PC-3 (cell line): ENCODE results near the gene FGF18. TPM values are rescaled to one million over a fixed set of nuclear protein-coding genes. Genes with fewer than 3 reads are reported as not detected.
"Not testable (repeated sequence)": the region's sequence is repeated elsewhere in the genome, so short reads cannot be mapped to it uniquely, and the experiment has no call there.

ENCODE experiments used
- ATAC-seq: fragments of 200-7000 bp; cut with Tn5 transposase; 2 replicates; pipeline ENCODE4 v1.9.1; 2020; ENCODE audit warnings: mild to moderate bottlenecking, moderate library complexity
- BruUV-seq: library from RNA; stranded (reverse); fragments of 400-500 nt; replicated peaks from 2 replicates; lab custom pipeline; 2021; lab: Mats Ljungman, UMichigan
- CTCF ChIA-PET: fragments of 300-600 bp; sonication (Branson Sonifier 250); formaldehyde crosslinking; loops from one replicate; lab custom pipeline; 2022; ENCODE audit warnings: antibody characterized with exemption; lab: Charles Lee
- POLR2A ChIA-PET: fragments of 300-600 bp; sonication (Branson Sonifier 250); formaldehyde crosslinking; loops from one replicate; lab custom pipeline; 2022; ENCODE audit warnings: antibody characterized with exemption; ENCODE audit not compliant: unreplicated experiment; lab: Charles Lee
- DNase-seq: peaks from one replicate; pipeline ENCODE4 v3.0.0-alpha.2; 2015
- H2AFZ ChIP-seq: fragments of 300-600 bp; sonication (generic); 2 replicates; pipeline ENCODE4 v1.6.0; 2016; ENCODE audit warnings: antibody characterized with exemption, low read length
- H3F3A ChIP-seq: fragments of 300-600 bp; sonication (generic); one replicate; pipeline ENCODE4 v1.6.0; 2017; ENCODE audit warnings: antibody characterized with exemption, low read length, control low read depth, mild to moderate bottlenecking; ENCODE audit not compliant: unreplicated experiment
- H3K27ac ChIP-seq: fragments of 300-600 bp; sonication (generic); 2 replicates; pipeline ENCODE4 v1.5.1; 2016; ENCODE audit warnings: mild to moderate bottlenecking, low read length
- H3K27me3 ChIP-seq: fragments of 300-600 bp; sonication (generic); 2 replicates; pipeline ENCODE4 v1.6.1; 2016; ENCODE audit warnings: low read length, mixed read lengths
- H3K36me3 ChIP-seq: fragments of 300-600 bp; sonication (generic); 2 replicates; pipeline ENCODE4 v1.6.1; 2016; ENCODE audit warnings: low read depth, mixed run types, low read length, mixed read lengths
- H3K4me1 ChIP-seq: fragments of 300-600 bp; sonication (generic); 2 replicates; pipeline ENCODE4 v1.5.1; 2016; ENCODE audit warnings: low read length; ENCODE audit not compliant: insufficient read depth
- H3K4me2 ChIP-seq: fragments of 300-600 bp; sonication (generic); 2 replicates; pipeline ENCODE4 v1.6.0; 2016; ENCODE audit warnings: low read length
- H3K4me3 ChIP-seq: fragments of 300-600 bp; sonication (generic); 2 replicates; pipeline ENCODE4 v1.5.1; 2016; ENCODE audit warnings: mild to moderate bottlenecking, low read length, mixed read lengths
- H3K79me2 ChIP-seq: fragments of 300-600 bp; sonication (generic); 2 replicates; pipeline ENCODE4 v1.6.1; 2017; ENCODE audit warnings: low read length, mixed read lengths
- H3K9ac ChIP-seq: fragments of 300-600 bp; sonication (generic); 2 replicates; pipeline ENCODE4 v1.6.0; 2016; ENCODE audit warnings: mild to moderate bottlenecking, low read length
- H3K9me2 ChIP-seq: fragments of 300-600 bp; sonication (generic); replicated peaks from 2 replicates; pipeline ENCODE4 v1.6.1; 2016; ENCODE audit warnings: mixed run types, low read length, mixed read lengths
- H3K9me3 ChIP-seq: fragments of 300-600 bp; sonication (generic); 2 replicates; pipeline ENCODE4 v1.6.1; 2016; ENCODE audit warnings: low read length, mixed read lengths
- H4K20me1 ChIP-seq: fragments of 300-600 bp; sonication (generic); 2 replicates; pipeline ENCODE4 v1.6.1; 2016; ENCODE audit warnings: low read length, mixed read lengths
- EZH2 ChIP-seq: fragments of 300-600 bp; sonication (generic); IDR thresholded peaks from one replicate; pipeline ENCODE4 v1.6.1; 2017; ENCODE audit warnings: antibody characterized with exemption, mild to moderate bottlenecking, low read length; ENCODE audit not compliant: unreplicated experiment
- EZH2phosphoT487 ChIP-seq: fragments of 300-600 bp; sonication (generic); IDR thresholded peaks from 2 replicates; pipeline ENCODE4 v1.6.1; 2018; ENCODE audit warnings: mild to moderate bottlenecking, antibody characterized with exemption, low read length, borderline replicate concordance
- intact Hi-C: fragments of 100-400 bp; cut with micrococcal nuclease; formaldehyde crosslinking; loops from 2 replicates; pipeline ENCODE4 v1.9.0; 2023
- total RNA-seq: library from RNA; depleted of rRNA; stranded (reverse); fragments of >200 nt; gene quantifications from 2 replicates; pipeline ENCODE4 v1.2.3, GENCODE V29; 2014
- TF ChIP-seq, protein P1 (sequence below): fragments of 300-600 bp; sonication (generic); conservative IDR thresholded peaks from 2 replicates; pipeline ENCODE4 v1.5.1; 2017; ENCODE audit warnings: antibody characterized with exemption, low read depth, mild to moderate bottlenecking, low read length

The FGF18 gene
- total RNA-seq, 1 experiment from 2014 or later: 0.26 TPM

DNA sequence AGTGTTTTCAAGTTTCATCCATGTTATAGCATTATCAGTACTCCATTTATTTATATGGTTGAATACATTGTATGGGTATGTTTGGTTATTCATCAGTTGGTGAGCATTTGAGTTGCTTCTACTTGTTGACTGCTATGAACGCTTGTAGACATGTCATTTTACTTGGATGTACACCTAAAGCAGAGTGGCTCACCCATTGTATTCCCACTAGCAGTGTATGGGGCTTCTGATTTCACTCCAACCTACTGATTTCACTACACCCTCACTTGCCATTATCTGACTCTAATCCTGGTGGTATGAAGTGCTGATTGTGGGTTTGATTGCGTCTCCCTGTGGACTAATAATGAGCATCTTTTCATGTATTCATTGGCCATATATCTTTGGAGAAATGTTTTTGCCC, 22.3 kb upstream of the FGF18 start:
- Histone ChIP-seq H3K79me2 (peaks cover 97% of the 10 kb centered on the region), H3K9ac (no peak overlapping the region), H2AFZ (no peak overlapping the region), H3K27ac (no peak overlapping the region), H3K4me2 (no peak overlapping the region), H4K20me1 (peaks cover 97% of the 10 kb centered on the region), H3F3A (peaks cover 29% of the 10 kb centered on the region), H3K36me3 (peaks cover 96% of the 10 kb centered on the region), H3K4me3 (no peak overlapping the region), H3K9me2 (no peaks in the 10 kb centered on the region), H3K27me3 (no peaks in the 10 kb centered on the region), H3K9me3 (no peaks in the 10 kb centered on the region), H3K4me1 (no peaks in the 10 kb centered on the region; the same call in 1 of the 2 replicates)
- ATAC-seq (peak; percentile 6; the same call in 1 of the 2 replicates), DNase-seq (no peak)
- no TSS peak for BruUV-seq
- TF ChIP-seq EZH2phosphoT487: no peak
- TF ChIP-seq EZH2: no peak
- TF ChIP-seq, protein P1, sequence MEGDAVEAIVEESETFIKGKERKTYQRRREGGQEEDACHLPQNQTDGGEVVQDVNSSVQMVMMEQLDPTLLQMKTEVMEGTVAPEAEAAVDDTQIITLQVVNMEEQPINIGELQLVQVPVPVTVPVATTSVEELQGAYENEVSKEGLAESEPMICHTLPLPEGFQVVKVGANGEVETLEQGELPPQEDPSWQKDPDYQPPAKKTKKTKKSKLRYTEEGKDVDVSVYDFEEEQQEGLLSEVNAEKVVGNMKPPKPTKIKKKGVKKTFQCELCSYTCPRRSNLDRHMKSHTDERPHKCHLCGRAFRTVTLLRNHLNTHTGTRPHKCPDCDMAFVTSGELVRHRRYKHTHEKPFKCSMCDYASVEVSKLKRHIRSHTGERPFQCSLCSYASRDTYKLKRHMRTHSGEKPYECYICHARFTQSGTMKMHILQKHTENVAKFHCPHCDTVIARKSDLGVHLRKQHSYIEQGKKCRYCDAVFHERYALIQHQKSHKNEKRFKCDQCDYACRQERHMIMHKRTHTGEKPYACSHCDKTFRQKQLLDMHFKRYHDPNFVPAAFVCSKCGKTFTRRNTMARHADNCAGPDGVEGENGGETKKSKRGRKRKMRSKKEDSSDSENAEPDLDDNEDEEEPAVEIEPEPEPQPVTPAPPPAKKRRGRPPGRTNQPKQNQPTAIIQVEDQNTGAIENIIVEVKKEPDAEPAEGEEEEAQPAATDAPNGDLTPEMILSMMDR: no peak
- ChIA-PET CTCF (no interaction called here), POLR2A (no interaction called here)
- intact Hi-C loops: no loop called here

DNA sequence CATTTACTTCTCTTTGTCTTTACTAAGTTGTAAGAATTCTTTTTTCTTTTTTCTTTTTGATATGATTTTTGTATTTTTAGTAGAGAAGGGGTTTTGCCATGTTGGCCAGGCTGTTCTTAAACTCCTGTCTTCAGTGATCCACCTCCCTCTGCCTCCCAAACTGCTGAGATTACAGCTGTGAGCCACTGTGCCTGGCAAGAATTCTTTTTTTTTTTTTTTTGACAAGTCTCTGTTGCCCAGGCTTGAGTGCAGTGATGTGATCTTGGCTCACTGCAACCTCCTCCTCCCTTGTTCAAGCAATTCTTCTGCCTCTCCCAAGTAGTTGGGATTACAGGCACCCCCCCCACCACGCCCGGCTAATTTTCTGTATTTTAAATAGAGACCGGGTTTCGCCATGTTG, 21.8 kb upstream of the FGF18 start:
- ATAC-seq (no peak), DNase-seq (no peak)
- H2AFZ ChIP-seq: no peak overlapping the region
- peaks cover 29% of the 10 kb centered on the region for H3F3A ChIP-seq
- peaks cover 92% of the 10 kb centered on the region for H3K36me3 ChIP-seq
- H3K9me3 ChIP-seq: no peaks in the 10 kb centered on the region
- no peak overlapping the region for H3K27ac ChIP-seq
- peaks cover 93% of the 10 kb centered on the region for H4K20me1 ChIP-seq
- H3K9ac ChIP-seq: no peak overlapping the region
- peaks cover 93% of the 10 kb centered on the region for H3K79me2 ChIP-seq
- ChIA-PET CTCF (no interaction called here), POLR2A (no interaction called here)
- intact Hi-C loops: no loop called here
- no peaks in the 10 kb centered on the region for H3K4me1 ChIP-seq
- no TSS peak for BruUV-seq
- no peaks in the 10 kb centered on the region for H3K27me3 ChIP-seq
- H3K4me2 ChIP-seq: no peak overlapping the region
- no peaks in the 10 kb centered on the region for H3K9me2 ChIP-seq
- H3K4me3 ChIP-seq: no peak overlapping the region
- TF ChIP-seq EZH2phosphoT487: no peak
- TF ChIP-seq EZH2: no peak
- TF ChIP-seq, protein P1: no peak

DNA sequence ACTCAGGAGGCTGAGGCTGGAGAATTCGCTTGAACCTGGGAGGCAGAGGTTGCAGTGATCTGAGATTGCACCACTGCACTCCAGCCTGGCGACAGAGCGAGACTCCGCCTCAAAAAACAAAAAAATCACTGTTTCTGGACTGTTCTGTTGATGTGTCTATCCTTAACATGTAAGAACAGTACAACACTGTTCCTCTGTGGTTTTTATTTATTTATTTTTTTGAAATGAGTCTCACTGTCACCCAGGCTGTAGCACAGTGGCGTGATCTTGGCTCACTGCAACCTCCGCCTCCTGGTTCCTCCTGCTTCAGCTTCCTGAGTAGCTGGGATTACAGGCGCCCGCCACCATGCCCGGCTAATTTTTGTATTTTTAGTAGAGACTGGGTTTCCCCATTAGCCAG, 20.8 kb upstream of the FGF18 start:
- H3K27ac ChIP-seq, CTCF ChIA-PET, H3K27me3 ChIP-seq, DNase-seq, H3K9me2 ChIP-seq, ATAC-seq, H3K4me3 ChIP-seq, H3K9ac ChIP-seq, H3K9me3 ChIP-seq, H3K4me1 ChIP-seq, H2AFZ ChIP-seq, POLR2A ChIA-PET, BruUV-seq, H3K4me2 ChIP-seq: not testable (repeated sequence)
- Histone ChIP-seq H3K36me3 (peaks cover 82% of the 10 kb centered on the region), H3F3A (peaks cover 22% of the 10 kb centered on the region), H3K79me2 (peaks cover 83% of the 10 kb centered on the region), H4K20me1 (peaks cover 82% of the 10 kb centered on the region)
- intact Hi-C loops: loop anchor here (2.0 kb wide), 1 partner anchor 14 kb away; no protein-coding TSS in a partner anchor
